NB4 (cell line): ENCODE data around the gene MFSD6.
"Not testable (repeated sequence)": the region's sequence is repeated elsewhere in the genome, so short reads cannot be mapped to it uniquely, and the experiment has no call there.

ENCODE experiments used
- DNase-seq: peaks from one replicate; pipeline ENCODE4 v3.0.0; 2010; ENCODE audit warnings: low read depth
- H3K4me3 ChIP-seq: one replicate; pipeline ENCODE4 v1.5.1; 2011; ENCODE audit warnings: mild to moderate bottlenecking, low read depth, low read length, moderate library complexity
- CTCF ChIP-seq: IDR thresholded peaks from one replicate; pipeline ENCODE4 v1.5.1; 2012; ENCODE audit warnings: low read depth, low read length
- MAX ChIP-seq: IDR thresholded peaks from 2 replicates; pipeline ENCODE4 v1.6.1; 2011; ENCODE audit warnings: low read depth, low read length
- MYC ChIP-seq: IDR thresholded peaks from 2 replicates; pipeline ENCODE4 v1.6.1; 2011; ENCODE audit warnings: low read depth, low read length
- POLR2A ChIP-seq: IDR thresholded peaks from 2 replicates; pipeline ENCODE4 v1.6.1; 2011; ENCODE audit warnings: mild to moderate bottlenecking; ENCODE audit not compliant: insufficient read length; ENCODE audit errors: extremely low read depth

Gene MFSD6

GRCh38 chr2:190466819-190467446, 58.8 kb downstream of the MFSD6 start:
- DNase-seq: no peak
- TF ChIP-seq MAX (no peak), MYC (no peak), POLR2A (no peak), CTCF (no peak)
- H3K4me3 ChIP-seq: no peak overlapping the region

- H3K4me3 ChIP-seq: no peak overlapping the region
- DNase-seq: no peak
- TF ChIP-seq MYC (no peak), POLR2A (no peak), MAX (no peak), CTCF (no peak)
These were observed 59.5 kb downstream of the MFSD6 start for GRCh38 chr2:190467575-190468083.

GRCh38 chr2:190468354-190468753, 60.2 kb downstream of the MFSD6 start:
- not testable (repeated sequence) for DNase-seq, H3K4me3 ChIP-seq

GRCh38 chr2:190468814-190469569, 60.8 kb downstream of the MFSD6 start:
- DNase-seq: no peak
- TF ChIP-seq POLR2A: no peak
- no peak for TF ChIP-seq CTCF
- no peak for TF ChIP-seq MAX
- no peak for TF ChIP-seq MYC
- H3K4me3 ChIP-seq: no peak overlapping the region

GRCh38 chr2:190469771-190470170, 61.6 kb downstream of the MFSD6 start:
- H3K4me3 ChIP-seq: no peak overlapping the region
- DNase-seq: no peak
- TF ChIP-seq CTCF: no peak
- no peak for TF ChIP-seq MYC
- no peak for TF ChIP-seq POLR2A
- TF ChIP-seq MAX: no peak

- TF ChIP-seq POLR2A: no peak
- DNase-seq: no peak
- H3K4me3 ChIP-seq: no peak overlapping the region
These were observed 62.2 kb downstream of the MFSD6 start for GRCh38 chr2:190470256-190470826.
